NCI-H2196 treated with DMSO at 0.1 percent for 48 hours (cell line): ENCODE data around the gene LPAR5.
"Not testable (repeated sequence)": the region's sequence is repeated elsewhere in the genome, so short reads cannot be mapped to it uniquely, and the experiment has no call there.

Source experiments
- DNase-seq: peaks from one replicate; lab custom pipeline; 2025; ENCODE audit not compliant: unreplicated experiment; lab: John Stamatoyannopoulos, UW

Gene LPAR5

DNA sequence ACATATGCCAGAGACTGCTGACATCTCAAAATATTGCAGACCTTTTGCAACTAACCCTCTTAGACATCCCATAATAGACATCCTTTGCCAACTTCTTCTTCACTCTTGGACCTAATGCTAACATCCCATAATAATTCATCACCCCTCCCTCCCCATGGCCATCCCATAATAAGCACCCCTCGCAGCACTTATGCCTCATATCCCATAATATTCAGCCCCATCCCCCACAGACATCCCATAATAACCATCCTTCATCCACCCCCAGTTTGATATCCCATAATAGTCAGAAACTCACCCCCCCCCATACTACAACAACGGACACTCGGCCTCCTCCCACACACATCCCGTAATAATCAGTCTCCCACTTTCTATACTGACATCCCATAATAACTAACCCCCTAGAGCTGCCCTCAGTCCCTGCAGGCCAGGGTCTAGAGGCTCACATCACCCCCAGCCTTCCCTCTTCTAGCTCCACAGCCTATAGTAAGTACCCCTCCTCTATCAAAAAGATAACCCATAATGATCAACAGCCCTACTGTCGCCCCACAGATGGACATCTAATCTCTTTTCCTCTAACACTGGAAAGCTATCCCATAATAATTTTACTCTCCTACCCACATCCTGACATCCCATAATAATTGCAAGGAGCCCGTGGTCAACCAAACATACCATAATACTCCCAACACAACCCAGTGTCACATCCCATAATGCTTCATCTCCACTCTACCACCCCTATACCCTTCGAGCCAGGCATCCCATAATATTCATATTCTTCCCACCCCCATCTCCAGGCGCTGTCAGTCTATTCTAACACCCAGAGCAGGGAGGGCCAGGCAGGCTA lies 27.8 kb downstream of the LPAR5 start:
- DNase-seq: peak; percentile 82

DNA sequence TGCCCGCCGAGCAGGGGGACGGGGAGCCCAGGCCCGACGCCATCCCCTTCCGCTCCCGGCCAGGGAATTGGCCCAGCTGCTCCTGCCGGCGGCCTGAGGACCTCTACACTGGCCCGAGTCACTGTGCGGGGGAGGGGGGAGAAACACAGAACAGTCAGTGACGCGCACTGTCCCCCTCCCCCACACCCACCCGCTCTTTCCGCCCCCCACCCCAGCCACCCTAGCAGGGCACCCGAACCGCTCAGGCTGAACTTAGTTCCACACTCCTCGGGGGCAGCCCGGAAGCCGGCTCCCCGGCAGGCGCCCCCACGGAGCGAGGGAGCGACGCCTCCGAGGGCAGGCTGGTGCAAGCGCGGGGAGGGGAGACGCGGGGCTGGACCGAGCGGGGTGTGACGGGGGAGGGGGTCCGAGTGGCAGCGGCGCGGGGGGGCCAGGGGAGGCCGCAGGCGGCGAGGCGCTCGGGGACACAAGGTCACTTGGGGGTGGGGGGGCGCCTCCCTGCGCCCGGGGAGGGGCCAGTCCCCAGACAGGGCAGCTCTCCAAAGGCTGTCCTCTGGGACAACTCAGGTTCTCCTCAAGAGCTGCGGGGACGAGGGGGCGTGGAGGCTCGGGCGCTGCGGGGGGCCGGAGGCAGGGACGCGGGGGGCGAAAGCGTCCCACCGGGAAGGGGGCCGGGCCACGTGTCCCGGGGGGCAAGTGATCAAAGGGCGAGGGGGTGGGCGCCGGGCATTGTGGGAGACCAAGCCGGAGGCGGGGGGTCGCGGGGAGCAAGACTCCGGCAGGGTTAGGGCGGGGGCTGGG lies 29.2 kb downstream of the LPAR5 start:
- DNase-seq: no peak

DNA sequence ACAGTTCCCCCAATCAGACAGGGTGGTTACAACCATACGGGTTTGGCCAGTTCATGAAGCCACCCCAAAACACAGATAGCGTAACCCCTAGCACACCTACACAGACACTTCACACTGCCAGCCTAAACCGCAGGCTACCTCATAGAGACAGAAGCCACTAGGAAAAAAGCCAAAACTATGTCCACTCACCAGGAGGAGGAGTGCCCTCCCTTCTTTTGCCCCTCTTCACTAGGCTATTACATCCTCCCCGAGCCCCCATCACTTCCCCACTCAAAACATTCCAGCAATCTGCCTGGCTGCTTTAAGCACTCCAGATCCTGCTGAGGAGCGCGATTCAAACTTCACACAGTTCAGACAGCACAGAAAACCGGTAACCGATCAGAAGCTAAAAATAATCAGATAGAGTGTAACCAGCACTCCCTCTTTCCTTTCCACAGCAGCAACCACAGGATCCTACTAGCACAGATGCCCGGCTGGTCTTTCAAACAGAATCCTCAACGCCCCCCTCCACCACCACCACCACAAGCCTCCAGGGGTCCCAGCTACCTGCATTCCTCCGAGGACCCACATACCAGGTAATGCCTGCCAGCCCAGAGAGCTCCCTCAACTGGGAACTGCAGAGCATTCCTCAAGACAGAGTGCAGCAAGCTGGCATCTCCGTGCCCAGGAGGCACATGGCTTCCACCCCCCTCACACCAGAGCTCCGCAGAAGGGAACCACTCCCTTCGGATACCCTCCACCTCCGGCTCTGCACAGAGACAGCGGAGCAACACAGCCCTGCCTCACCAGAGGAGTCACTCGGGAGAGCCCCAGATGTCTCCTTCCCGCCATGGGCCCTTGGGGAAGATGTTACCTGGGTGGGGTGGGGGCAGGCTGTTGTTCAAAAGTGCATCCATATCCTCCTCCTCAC lies 30.1 kb downstream of the LPAR5 start:
- DNase-seq: no peak

DNA sequence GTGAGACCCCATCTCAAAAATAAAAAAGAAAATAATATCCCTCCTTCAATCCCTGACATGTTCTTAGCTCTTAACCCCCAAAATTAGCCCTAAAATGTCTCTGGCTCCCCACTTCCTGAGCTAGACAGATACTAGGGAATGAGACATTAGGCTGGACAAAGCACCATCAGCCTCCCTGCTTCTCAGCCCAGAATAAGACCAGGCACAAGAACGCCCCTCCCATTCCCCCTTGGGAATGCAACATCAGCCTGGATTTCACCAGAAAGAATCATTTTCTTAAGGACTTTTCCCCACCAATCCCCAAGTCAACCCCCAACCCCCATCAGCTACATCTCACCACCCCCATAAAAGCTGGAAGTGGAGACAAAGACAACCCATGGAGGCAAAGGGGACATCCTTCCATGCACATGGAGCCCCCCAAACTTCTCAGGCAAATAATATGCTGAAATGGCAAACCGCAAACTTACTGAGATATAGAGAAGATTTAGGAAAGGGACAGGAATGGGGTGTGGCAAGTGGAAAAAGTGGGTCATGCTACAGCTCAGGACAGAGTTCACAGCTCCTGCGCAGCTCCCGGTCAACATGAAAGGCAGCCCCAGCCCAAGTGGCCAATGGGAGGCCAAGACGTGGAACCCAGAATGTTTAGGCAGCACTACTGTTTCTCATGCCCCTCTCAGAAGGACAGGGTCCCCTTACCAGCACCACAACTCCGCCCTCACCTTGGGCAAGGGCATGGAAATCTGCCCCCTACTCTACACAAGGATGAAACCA lies 31.3 kb downstream of the LPAR5 start:
- no peak for DNase-seq

DNA sequence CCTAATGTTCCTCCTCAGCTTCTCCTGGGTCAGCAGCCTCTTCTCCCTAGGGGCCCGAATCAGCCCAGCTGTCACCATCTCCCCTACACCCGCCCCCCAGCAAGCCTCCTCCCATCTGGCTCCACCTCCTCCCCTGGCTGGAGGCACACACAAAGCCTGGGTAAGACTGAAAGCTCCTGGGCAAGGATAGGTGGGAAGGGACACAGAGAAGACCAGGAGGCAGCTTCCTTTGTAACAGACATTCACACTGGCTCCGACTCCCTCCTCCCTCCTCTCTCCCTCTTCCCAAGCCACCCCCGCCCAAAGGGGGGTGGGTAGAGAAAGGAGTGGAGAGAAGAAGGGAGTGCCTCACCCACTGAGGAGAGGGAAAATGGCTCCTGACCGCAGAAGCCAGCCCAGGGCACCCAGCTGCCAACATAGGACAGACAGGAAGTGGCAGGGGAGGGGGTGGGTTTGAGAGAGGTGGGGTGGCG lies 32.6 kb downstream of the LPAR5 start:
- peak; percentile 33 for DNase-seq

DNA sequence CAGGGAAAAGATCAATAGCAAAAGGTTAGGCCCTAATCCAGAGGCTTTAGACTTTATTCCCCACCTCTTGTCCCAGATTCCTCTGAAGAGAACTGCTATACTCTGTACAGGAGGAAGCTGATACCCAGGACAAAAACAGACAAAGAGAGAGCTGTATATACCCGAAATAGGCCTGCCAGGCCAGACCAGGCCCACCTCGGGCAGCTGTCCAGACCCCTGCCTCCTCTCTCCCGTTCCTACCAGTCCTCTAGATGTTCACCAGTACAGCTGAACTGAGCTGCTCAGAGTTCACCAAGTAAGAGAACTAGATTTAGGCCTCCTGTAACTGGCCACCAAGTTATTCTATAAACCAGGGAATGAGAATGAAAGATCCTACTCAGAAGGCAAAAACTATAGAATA lies 33.2 kb downstream of the LPAR5 start:
- no peak for DNase-seq

DNA sequence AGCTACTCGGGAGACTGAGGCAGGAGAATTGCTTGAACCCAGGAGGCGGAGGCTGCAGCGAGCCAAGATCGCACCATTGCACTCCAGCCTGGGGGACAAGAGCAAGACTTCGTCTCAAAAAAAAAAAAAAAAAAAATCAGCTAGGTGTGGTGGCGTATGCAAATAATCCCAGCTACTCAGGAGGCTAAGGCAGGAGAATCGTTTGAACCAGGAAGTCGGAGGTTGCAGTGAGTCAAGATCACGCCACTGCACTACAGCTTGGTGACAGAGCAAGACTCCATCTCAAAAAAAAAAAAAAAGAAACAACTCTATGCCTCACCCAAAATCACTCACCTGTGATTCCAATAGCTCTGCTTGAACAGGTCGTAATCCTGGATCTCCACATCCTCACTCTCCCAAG lies 40.1 kb downstream of the LPAR5 start:
- not testable (repeated sequence) for DNase-seq

DNA sequence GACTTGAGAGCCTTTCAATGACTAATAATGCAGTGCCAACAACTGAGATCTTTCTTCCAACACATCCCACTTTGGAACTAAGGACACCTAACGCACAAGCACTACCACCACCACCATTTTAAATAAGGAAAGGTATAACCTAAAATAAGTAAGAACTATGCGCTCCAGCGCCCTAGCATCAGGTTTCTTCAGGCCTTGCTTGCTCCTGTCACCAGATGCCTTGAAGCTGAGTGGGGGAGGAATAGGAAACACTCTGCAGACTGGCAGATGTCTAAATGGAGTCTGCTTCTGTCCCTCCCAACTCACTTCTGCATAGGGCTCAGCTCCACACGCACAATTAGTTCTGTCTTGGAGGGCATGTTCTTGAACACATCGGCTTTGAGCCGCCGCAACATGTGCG lies 43.7 kb downstream of the LPAR5 start:
- DNase-seq: no peak

DNA sequence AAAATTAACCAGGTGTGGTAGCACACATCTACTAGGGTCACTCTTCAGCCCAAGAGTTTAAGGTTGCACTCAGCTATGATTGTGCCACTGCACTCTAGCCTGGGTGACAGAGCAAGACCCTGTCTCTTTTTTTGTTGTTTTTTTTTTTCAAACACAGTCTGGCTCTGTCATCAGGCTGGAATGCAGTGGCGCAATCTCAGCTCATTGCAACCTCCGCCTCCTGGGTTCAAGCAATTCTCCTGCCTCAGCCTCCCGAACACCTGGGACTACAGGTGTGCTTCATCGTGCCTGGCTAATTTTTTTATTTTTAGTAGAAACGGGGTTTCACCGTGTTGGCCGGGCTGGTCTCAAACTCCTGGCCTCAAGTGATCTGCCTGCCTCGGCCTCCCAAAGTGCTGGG lies 49.2 kb downstream of the LPAR5 start:
- not testable (repeated sequence) for DNase-seq

DNA sequence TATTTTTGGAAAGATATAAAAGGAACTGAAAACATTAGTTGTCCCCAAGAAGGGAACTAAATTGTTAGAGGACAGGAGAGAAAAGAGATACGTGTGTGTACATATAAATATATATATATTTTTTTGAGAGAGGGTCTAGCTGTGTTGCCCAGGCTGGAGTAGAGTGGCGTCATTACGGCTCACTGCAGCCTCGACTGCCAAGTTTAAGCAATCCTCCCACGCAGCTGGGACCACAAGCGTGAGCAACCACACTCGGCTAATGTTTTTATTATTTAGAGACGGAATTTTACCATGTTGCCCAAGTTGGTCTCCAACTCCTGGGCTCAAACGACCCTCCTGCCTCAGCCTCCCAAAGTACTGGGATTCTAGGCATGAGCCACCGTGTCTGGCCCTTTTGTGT lies 51.5 kb downstream of the LPAR5 start:
- DNase-seq: no peak

DNA sequence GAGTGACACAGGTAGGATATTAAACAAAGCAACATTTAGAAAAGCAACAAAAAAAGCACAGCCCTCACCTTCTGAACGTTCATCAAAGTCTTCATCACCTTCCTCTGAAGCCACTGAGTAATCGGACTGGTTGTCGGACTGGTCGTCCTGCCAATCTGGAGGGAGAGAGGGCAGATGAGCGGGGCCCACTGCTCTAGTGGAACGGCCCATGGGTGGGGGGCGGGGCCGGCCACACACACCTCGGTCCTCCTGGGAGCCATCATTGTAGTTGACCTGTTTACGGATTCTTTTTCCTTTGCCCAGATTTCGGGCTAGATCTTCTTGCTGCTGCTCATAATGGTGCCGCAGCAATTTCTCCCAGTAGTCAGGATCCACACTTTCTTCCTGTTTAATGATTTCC lies 52.8 kb downstream of the LPAR5 start:
- DNase-seq: no peak

DNA sequence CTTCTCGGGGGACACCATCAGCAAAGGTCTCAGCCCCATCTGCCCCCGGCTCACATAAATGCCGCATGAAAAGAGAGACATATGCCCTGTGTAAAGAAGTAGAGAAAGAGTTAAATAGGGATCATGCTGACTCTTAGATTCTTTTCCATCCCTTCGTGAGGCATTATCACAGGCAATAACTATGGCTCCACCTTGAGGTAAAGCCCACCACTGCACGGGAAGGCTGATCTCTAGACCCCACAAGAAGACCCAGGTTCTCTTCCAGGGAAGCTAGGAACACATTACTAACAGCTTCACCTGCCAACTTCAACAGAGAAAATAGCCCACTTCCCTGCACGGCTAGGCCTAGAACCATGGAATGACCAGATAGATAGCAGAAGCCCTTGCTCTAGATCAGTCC lies 53.6 kb downstream of the LPAR5 start:
- DNase-seq: no peak

DNA sequence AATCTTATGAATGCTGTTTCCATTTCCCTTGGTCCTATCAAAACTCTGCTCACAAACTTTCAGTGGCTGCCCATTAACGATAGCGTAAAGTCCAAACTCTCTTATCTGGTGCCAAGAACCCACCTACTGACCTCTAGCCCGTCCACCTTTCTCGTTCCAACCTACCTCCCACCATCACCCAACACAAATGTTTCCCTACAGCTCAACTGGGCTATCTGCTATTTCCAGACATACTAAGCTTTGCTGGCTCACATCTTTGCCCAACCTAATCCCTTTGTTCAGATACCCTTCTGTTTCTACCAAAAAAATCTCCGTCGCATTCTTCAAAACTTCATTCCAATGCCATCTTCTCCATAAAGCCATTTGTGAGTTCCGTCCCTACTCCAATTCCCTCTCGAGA lies 60.1 kb downstream of the LPAR5 start:
- no peak for DNase-seq

DNA sequence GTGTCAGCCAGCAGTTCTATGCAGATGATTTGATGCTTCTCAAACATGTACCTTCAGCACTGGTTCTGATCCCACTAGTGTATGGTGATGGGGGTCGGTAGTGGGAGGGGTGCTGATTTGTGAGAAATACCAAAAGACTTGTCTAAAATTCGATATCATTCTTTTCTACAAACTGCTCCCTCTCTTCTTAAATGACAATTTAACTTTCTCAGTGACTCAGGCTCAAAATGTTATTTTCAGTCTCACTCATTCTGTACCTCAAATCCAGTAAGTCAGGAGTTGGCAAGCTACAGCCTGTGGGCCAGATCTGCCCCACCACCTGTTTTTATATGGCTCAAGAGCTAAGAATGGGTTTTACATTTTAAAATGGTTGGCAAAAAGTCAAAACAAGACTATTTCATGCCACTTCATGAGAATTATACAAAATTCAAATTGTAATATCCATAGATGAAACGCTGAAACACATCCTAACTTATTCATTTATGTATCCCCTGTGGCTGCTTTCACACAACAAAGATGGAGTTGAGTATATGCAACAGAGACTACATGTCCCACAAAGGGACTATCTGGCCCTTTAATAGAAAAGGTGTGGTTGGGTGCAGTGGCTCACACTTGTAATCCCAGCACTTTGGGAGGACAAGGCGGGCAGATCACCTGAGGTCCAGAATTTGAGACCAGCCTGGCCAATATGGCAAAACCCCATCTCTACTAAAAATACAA lies 61.0 kb downstream of the LPAR5 start:
- no peak for DNase-seq

DNA sequence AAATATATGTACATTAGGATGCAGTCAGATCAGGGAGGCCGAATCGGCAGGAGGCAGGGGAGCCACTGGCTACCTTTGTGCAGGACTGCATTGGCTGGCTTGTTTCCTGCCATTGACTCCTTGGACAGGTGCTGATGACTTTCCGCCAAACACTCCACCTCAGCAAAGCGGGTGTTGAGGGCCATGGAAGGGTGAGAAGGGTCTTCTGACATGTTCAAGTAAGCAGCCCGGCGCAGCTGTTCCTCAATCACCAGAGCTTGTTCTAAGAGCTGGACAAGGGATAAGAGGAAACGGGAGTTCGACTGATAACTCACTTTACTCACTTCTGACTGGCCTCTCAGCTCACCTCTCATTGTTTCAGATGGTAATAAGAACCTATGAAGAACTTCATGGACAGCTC lies 62.8 kb downstream of the LPAR5 start:
- no peak for DNase-seq

DNA sequence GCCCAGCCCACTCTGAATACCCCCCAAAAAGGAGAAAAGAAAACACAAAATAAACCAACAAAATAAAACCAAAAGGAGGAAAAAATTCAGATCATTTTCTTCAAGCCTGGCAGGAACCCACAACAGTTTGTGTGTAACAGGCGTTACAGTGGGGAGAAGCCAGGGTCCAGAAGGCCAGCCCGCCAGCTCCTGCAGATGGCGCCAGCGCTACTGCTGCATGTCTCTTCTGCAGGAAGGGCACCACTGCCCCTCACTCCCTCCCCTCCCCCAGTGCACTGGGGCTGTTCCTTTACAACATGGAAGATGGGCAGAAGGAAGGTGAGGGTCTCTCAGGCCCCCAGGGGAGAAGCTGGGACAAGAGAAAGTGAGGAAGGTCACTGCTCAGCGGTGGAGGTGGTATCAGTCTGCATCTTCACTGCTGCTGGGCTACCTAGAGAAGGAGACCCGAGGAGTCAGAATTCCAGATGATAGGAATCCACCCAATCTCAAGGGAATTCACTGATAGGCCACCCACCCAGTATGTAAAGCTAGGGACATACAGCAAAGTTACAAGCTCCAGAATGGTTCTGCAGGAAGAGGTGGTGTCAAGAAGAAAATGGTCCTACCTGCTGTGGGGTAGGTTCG lies 65.4 kb downstream of the LPAR5 start:
- DNase-seq: no peak

DNA sequence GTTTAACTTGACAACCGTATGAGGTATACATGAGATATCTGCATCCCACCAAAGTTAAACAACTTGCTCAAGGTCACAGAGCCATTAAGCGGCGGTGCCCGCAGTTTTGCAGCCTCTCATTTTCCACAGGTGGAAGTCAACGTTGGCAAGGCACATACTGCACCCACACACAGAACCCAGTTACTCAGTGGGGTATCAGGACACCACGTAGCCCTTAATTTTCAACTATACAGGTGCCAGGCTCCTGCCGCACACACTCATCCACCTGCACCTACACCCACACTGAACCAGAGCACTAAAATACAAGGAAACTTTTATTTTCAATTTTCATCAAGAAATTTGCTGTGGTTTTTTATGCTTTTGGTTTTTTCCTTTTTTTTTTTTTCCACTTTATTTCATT lies 66.0 kb downstream of the LPAR5 start:
- DNase-seq: no peak

DNA sequence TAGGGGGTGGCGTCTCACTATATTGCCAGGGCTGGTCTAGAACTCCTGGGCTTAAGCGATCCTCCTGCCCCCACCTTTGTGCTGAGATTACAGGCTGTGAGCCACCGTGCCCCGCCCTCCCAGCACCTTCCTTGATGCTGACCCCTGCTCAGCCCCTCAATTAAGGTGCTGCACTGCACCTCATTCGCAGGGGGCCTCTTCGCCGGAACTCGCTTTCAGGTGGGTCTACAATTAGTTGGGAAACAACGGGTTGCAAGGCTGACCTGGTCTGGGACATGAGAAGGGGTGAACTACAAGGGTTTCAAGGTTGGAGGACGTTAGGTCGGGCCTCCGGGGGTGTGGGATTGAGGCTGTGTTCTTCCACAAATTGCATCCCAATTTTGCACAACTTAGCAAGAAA lies 66.4 kb downstream of the LPAR5 start:
- DNase-seq: no peak
